ENCODE measurements around the gene ENO2. TPM values are rescaled to one million over a fixed set of nuclear protein-coding genes. Genes with fewer than 3 reads are reported as not detected.

Gene ENO2
- total RNA-seq, 1 donor from 2014 or later, result 2.9 TPM

- DNase-seq, result peak; percentile 76
These were observed 19.7 kb downstream of the ENO2 start for GRCh38 chr12:6934110-6934509.

- no peak for DNase-seq
These were observed 21.2 kb downstream of the ENO2 start for GRCh38 chr12:6935371-6936193.

- no peak for DNase-seq
These were observed 21.8 kb downstream of the ENO2 start for GRCh38 chr12:6936194-6936635.

DNA sequence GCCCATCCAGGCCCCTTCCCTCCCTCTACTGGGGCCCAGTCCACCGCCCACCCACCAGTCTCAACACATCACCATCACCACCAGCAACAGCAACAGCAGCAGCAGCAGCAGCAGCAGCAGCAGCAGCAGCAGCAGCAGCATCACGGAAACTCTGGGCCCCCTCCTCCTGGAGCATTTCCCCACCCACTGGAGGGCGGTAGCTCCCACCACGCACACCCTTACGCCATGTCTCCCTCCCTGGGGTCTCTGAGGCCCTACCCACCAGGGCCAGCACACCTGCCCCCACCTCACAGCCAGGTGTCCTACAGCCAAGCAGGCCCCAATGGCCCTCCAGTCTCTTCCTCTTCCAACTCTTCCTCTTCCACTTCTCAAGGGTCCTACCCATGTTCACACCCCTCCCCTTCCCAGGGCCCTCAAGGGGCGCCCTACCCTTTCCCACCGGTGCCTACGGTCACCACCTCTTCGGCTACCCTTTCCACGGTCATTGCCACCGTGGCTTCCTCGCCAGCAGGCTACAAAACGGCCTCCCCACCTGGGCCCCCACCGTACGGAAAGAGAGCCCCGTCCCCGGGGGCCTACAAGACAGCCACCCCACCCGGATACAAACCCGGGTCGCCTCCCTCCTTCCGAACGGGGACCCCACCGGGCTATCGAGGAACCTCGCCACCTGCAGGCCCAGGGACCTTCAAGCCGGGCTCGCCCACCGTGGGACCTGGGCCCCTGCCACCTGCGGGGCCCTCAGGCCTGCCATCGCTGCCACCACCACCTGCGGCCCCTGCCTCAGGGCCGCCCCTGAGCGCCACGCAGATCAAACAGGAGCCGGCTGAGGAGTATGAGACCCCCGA is 22.5 kb downstream of the ENO2 start:
- no peak for DNase-seq

- DNase-seq, result peak; percentile 97
These were observed 23.3 kb downstream of the ENO2 start for GRCh38 chr12:6937481-6938352.

- DNase-seq, result no peak
These were observed 24.2 kb downstream of the ENO2 start for GRCh38 chr12:6938353-6939190.

DNA sequence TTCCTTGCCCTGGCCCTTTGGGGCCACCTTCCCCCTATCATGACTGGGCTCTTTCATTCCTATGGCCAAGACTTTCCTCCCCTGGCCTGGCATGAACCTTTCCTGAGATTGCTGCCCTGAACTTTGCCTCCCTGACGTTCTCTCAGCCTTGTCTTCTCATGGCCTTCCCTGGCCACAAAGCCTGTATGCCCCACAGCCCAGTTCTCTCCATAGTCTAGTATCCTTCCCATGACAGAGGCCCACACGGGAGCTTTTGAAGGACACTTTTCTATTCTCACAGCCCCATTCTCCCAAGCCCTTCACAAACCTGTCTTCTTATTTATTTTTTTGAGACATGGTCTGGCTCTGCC is 24.8 kb downstream of the ENO2 start:
- DNase-seq, result no peak

- no peak for DNase-seq
These were observed 26.9 kb downstream of the ENO2 start for GRCh38 chr12:6941267-6941666.

DNA sequence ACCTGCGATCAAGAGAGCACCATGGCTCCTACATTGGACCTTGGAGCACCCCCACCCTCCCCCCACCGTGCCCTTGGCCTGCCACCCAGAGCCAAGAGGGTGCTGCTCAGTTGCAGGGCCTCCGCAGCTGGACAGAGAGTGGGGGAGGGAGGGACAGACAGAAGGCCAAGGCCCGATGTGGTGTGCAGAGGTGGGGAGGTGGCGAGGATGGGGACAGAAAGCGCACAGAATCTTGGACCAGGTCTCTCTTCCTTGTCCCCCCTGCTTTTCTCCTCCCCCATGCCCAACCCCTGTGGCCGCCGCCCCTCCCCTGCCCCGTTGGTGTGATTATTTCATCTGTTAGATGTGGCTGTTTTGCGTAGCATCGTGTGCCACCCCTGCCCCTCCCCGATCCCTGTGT is 27.4 kb downstream of the ENO2 start:
- no peak for DNase-seq

GRCh38 chr12:6942331-6942665 is 27.9 kb downstream of the ENO2 start:
- DNase-seq, result no peak

- peak; percentile 95 for DNase-seq
These were observed 29.0 kb downstream of the ENO2 start for GRCh38 chr12:6943389-6943721.

- DNase-seq, result peak; percentile 87
These were observed 29.5 kb downstream of the ENO2 start, which contains the start of the genes C12orf57 and RNU7-1 for GRCh38 chr12:6943722-6944380. C12orf57 (plus strand) TSS chr12:6944022; CDS start chr12:6944122, 100 bp downstream. RNU7-1 (plus strand) TSS chr12:6943816.

DNA sequence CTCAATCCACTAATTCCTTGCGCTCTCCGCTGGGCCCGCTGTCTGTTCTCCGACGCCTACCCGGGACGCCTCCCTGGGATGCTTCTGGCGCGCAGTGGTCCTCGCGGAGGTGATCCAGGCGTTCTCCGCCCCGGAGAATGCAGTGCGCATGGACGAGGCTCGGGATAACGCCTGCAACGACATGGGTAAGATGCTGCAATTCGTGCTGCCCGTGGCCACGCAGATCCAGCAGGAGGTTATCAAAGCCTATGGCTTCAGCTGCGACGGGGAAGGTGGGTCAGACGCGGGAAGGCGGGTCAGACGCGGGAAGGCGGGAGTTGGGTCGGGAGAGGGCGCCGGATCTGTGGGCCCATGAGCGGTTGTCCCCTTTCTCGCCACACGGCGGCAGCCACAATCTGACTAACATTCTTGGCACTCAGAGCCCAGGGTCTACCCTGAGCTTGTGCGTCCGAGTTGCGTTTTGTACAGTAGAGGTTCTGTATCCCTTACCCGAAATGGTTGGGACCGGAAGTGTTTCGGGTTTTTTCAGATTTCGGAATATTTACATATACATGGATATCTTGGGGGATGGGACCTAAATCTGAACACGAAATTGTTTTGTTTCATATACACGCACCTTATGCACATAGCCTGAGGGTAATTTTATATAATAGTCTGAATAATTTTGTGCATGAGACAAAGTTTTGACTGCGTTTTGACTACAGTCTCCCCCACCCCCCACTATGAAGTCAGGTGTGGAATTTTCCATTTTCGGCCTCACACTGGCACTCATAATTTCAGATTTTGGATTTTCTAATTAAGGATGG is 30.2 kb downstream of the ENO2 start:
- peak; percentile 93 for DNase-seq

- DNase-seq, result no peak
These were observed 31.2 kb downstream of the ENO2 start for GRCh38 chr12:6945613-6946012.

DNA sequence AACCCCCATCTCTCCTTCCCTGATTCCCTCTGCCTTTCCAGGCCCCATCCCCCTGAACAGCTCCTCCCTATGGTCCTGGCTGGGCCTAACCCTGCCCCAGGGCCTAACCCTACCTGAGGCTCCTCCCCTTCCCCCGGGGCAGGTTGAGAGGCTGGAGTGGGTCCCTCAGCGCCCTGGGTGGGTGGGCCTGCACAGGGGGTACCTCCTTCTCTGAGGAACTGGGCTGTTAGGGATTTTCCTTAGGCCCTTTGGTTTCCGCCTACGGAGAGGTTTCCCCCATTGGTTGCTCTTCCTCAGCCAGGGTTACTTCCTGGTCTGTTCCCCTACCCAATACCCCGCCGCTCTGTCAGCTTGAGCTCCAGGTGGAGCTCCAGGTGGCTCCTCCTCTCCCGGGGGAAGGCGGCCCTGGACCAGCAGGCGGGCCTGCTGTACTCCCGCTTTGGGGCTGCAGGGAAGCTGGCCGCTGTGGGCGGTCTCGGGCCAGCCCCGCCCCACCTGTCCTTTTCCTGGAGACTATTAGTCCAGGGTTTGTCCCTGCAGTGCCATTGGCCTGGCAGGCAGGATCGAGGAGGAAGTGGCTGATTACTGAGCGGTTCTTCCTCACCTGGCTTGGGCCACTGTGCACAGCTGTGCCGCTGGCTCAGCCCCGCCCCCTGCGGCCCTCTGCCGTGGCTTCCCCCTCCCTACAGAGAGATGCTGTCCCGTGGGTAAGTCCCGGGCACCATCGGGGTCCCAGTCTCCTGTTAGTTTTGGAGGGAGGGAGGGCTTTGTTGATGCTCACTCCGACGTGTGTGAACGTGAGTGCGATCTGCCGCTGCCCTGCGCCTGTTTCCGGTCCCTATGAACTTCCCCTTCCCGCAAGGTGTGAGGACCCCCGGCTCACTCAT is 31.9 kb downstream of the ENO2 start:
- DNase-seq, result peak; percentile 38

GRCh38 chr12:6946920-6947374 is 32.6 kb downstream of the ENO2 start:
- no peak for DNase-seq

- no peak for DNase-seq
These were observed 33.2 kb downstream of the ENO2 start for GRCh38 chr12:6947615-6948014.

- no peak for DNase-seq
These were observed 34.7 kb downstream of the ENO2 start for GRCh38 chr12:6948873-6949594.

- no peak for DNase-seq
These were observed 36.0 kb downstream of the ENO2 start for GRCh38 chr12:6950401-6950801.
